CD4-positive, alpha-beta T cell treated with Interleukin-17A for 1 hour (primary cell): ENCODE results near the gene LRIF1.
"Not testable (repeated sequence)": the region's sequence is repeated elsewhere in the genome, so short reads cannot be mapped to it uniquely, and the experiment has no call there.

ENCODE experiments used
- DNase-seq: peaks from one replicate; pipeline ENCODE4 v3.0.0-alpha.2; 2020

Gene LRIF1

GRCh38 chr1:110963691-110964454 is at the start of gene LRIF1:
LRIF1 (minus strand) TSS chr1:110963922; CDS start chr1:110963688, 234 bp downstream.
- peak; percentile 100 for DNase-seq

- DNase-seq: no peak
Measured at GRCh38 chr1:111008031-111008430, 44.3 kb upstream of the LRIF1 start.

GRCh38 chr1:111006556-111006955 is 42.8 kb upstream of the LRIF1 start:
- DNase-seq: no peak

GRCh38 chr1:110999607-111000006 is 35.9 kb upstream of the LRIF1 start:
- DNase-seq: not testable (repeated sequence)

- peak; percentile 57 for DNase-seq
Measured at GRCh38 chr1:110992329-110992728, 28.6 kb upstream of the LRIF1 start.

GRCh38 chr1:110991295-110991694 is 27.6 kb upstream of the LRIF1 start:
- not testable (repeated sequence) for DNase-seq

GRCh38 chr1:110990541-110990940 is 26.8 kb upstream of the LRIF1 start:
- DNase-seq: no peak

GRCh38 chr1:110986407-110986891 is 22.7 kb upstream of the LRIF1 start:
- DNase-seq: no peak

- peak; percentile 54 for DNase-seq
Measured at GRCh38 chr1:110982320-110982719, 18.6 kb upstream of the LRIF1 start.

- DNase-seq: no peak
Measured at GRCh38 chr1:110979154-110979553, 15.4 kb upstream of the LRIF1 start.

GRCh38 chr1:110976089-110976488 is 12.4 kb upstream of the LRIF1 start:
- DNase-seq: no peak

- DNase-seq: no peak
Measured at GRCh38 chr1:110975265-110975664, 11.5 kb upstream of the LRIF1 start.

GRCh38 chr1:110967256-110967655 is 3.5 kb upstream of the LRIF1 start:
- DNase-seq: no peak

GRCh38 chr1:110964455-110964903 is 757 bp upstream of the LRIF1 start:
- no peak for DNase-seq

- peak; percentile 81 for DNase-seq
Measured at GRCh38 chr1:110962892-110963690, 631 bp downstream of the LRIF1 start.

GRCh38 chr1:110961902-110962301 is 1.8 kb downstream of the LRIF1 start:
- DNase-seq: no peak

GRCh38 chr1:110960777-110961420 is 2.8 kb downstream of the LRIF1 start:
- DNase-seq: no peak

GRCh38 chr1:110957798-110958197 is 5.9 kb downstream of the LRIF1 start:
- DNase-seq: no peak

GRCh38 chr1:110956586-110956985 is 7.1 kb downstream of the LRIF1 start:
- DNase-seq: no peak

GRCh38 chr1:110953031-110953430 is 10.7 kb downstream of the LRIF1 start:
- no peak for DNase-seq

GRCh38 chr1:110952031-110952430 is 11.7 kb downstream of the LRIF1 start:
- no peak for DNase-seq

- DNase-seq: no peak
Measured at GRCh38 chr1:110951161-110951560, 12.6 kb downstream of the LRIF1 start.
